WTC11 (cell line): Measurements from ENCODE around the gene ANKRD49. TPM values are rescaled to one million over a fixed set of nuclear protein-coding genes. Genes with fewer than 3 reads are reported as not detected.

Experiments used
- ATAC-seq: fragments of 200-7000 bp; cut with Tn5 transposase; 2 replicates; pipeline ENCODE4 v1.10.0; 2021; ENCODE audit warnings: mild to moderate bottlenecking, moderate library complexity
- CTCF ChIA-PET: fragments of 300-600 bp; sonication (Branson Sonifier 250); formaldehyde crosslinking; loops from one replicate; lab custom pipeline; 2021; ENCODE audit warnings: antibody characterized with exemption; lab: Charles Lee
- POLR2A ChIA-PET: fragments of 350-600 bp; sonication (Branson Sonifier 250); formaldehyde crosslinking; loops from one replicate; lab custom pipeline; 2021; ENCODE audit warnings: antibody characterized with exemption; lab: Charles Lee
- DNase-seq: peaks from one replicate; pipeline ENCODE4 v3.0.0; 2021; ENCODE audit warnings: low spot score
- H3K27ac Mint-ChIP-seq: 2 replicates; pipeline ENCODE4 v1.8.0; 2021; ENCODE audit warnings: mixed read lengths
- H3K27me3 Mint-ChIP-seq: 2 replicates; pipeline ENCODE4 v1.8.0; 2021; ENCODE audit warnings: low read depth, mild to moderate bottlenecking, moderate library complexity, mixed read lengths
- H3K36me3 Mint-ChIP-seq: 2 replicates; pipeline ENCODE4 v1.8.0; 2021; ENCODE audit warnings: mixed read lengths
- H3K4me1 Mint-ChIP-seq: 2 replicates; pipeline ENCODE4 v1.8.0; 2022; ENCODE audit warnings: mixed read lengths
- H3K4me3 Mint-ChIP-seq: 2 replicates; pipeline ENCODE4 v1.8.0; 2021; ENCODE audit warnings: mild to moderate bottlenecking, moderate library complexity, mixed read lengths
- H3K9me3 Mint-ChIP-seq: 2 replicates; pipeline ENCODE4 v1.8.0; 2021; ENCODE audit warnings: mixed read lengths
- CBFB ChIP-seq: sonication (generic); formaldehyde crosslinking; IDR thresholded peaks from 2 replicates; pipeline ENCODE4 v1.8.1; 2022; ENCODE audit warnings: mild to moderate bottlenecking, low read depth, missing genetic modification reagents
- CREB1 ChIP-seq: sonication (generic); formaldehyde crosslinking; IDR thresholded peaks from 2 replicates; pipeline ENCODE4 v1.8.0; 2023; ENCODE audit warnings: mild to moderate bottlenecking, missing genetic modification reagents
- E2F5 ChIP-seq: sonication (generic); formaldehyde crosslinking; IDR thresholded peaks from 2 replicates; pipeline ENCODE4 v1.8.1; 2022; ENCODE audit warnings: mild to moderate bottlenecking, moderate library complexity, missing genetic modification reagents
- GABPB1 ChIP-seq: sonication (generic); formaldehyde crosslinking; IDR thresholded peaks from 2 replicates; pipeline ENCODE4 v1.8.1; 2023; ENCODE audit warnings: mild to moderate bottlenecking, missing genetic modification reagents
- IRF2 ChIP-seq: sonication (generic); formaldehyde crosslinking; IDR thresholded peaks from 2 replicates; pipeline ENCODE4 v1.8.0; 2022; ENCODE audit warnings: low read depth, missing genetic modification reagents, borderline replicate concordance
- JAZF1 ChIP-seq: fragments of 250-450 bp; sonication (Bioruptor Pico); IDR thresholded peaks from 2 replicates; pipeline ENCODE4 v1.9.0; 2021; ENCODE audit warnings: moderate library complexity, mild to moderate bottlenecking, inconsistent platforms
- KAT7 ChIP-seq: sonication (generic); formaldehyde crosslinking; IDR thresholded peaks from 2 replicates; pipeline ENCODE4 v1.8.1; 2023; ENCODE audit warnings: missing genetic modification reagents, mild to moderate bottlenecking, borderline replicate concordance
- NFATC4 ChIP-seq: fragments of 250-450 bp; sonication (Bioruptor Pico); IDR thresholded peaks from 2 replicates; pipeline ENCODE4 v1.9.0; 2021; ENCODE audit warnings: mild to moderate bottlenecking
- PRRX2 ChIP-seq: fragments of 250-450 bp; sonication (Bioruptor Pico); IDR thresholded peaks from 2 replicates; pipeline ENCODE4 v1.8.0; 2021; ENCODE audit warnings: mild to moderate bottlenecking
- RORB ChIP-seq: fragments of 250-450 bp; sonication (Bioruptor Pico); IDR thresholded peaks from 2 replicates; pipeline ENCODE4 v1.9.0; 2021; ENCODE audit warnings: mild to moderate bottlenecking
- SOX15 ChIP-seq: fragments of 250-450 bp; sonication (Bioruptor Pico); IDR thresholded peaks from 2 replicates; pipeline ENCODE4 v1.9.0; 2021; ENCODE audit warnings: mild to moderate bottlenecking
- TEAD1 ChIP-seq: sonication (generic); formaldehyde crosslinking; IDR thresholded peaks from 2 replicates; pipeline ENCODE4 v1.8.0; 2022; ENCODE audit warnings: mild to moderate bottlenecking, missing genetic modification reagents
- TEAD4 ChIP-seq: sonication (generic); formaldehyde crosslinking; IDR thresholded peaks from 2 replicates; pipeline ENCODE4 v1.8.0; 2022; ENCODE audit warnings: mild to moderate bottlenecking, missing genetic modification reagents
- TP53 ChIP-seq: sonication (generic); formaldehyde crosslinking; IDR thresholded peaks from 2 replicates; pipeline ENCODE4 v1.8.1; 2023; ENCODE audit warnings: mild to moderate bottlenecking, missing genetic modification reagents
- USF1 ChIP-seq: sonication (generic); formaldehyde crosslinking; IDR thresholded peaks from 2 replicates; pipeline ENCODE4 v1.8.0; 2022; ENCODE audit warnings: mild to moderate bottlenecking, missing genetic modification reagents
- ZNF138 ChIP-seq: sonication (generic); formaldehyde crosslinking; conservative IDR thresholded peaks from 2 replicates; pipeline ENCODE4 v1.8.1; 2022; ENCODE audit warnings: mild to moderate bottlenecking, moderate library complexity, missing genetic modification reagents
- ZNF232 ChIP-seq: sonication (generic); formaldehyde crosslinking; IDR thresholded peaks from 2 replicates; pipeline ENCODE4 v1.8.0; 2022; ENCODE audit warnings: mild to moderate bottlenecking, missing genetic modification reagents
- ZNF532 ChIP-seq: fragments of 250-450 bp; sonication (Bioruptor Pico); IDR thresholded peaks from 2 replicates; pipeline ENCODE4 v1.9.0; 2021; ENCODE audit warnings: mild to moderate bottlenecking, borderline replicate concordance
- total RNA-seq: library from RNA; stranded (reverse); gene quantifications from 3 replicates; pipeline ENCODE4 v1.2.3, GENCODE V29; 2021
- TF ChIP-seq, protein P1 (sequence below): sonication (generic); formaldehyde crosslinking; IDR thresholded peaks from 2 replicates; pipeline ENCODE4 v1.8.0; 2023; ENCODE audit warnings: missing genetic modification reagents, mild to moderate bottlenecking, borderline replicate concordance
- TF ChIP-seq, protein P2 (sequence below): sonication (generic); formaldehyde crosslinking; IDR thresholded peaks from 2 replicates; pipeline ENCODE4 v1.8.1; 2022; ENCODE audit warnings: missing genetic modification reagents, borderline replicate concordance
- TF ChIP-seq, protein P3 (sequence below): sonication (generic); formaldehyde crosslinking; IDR thresholded peaks from 2 replicates; pipeline ENCODE4 v1.8.1; 2023; ENCODE audit warnings: mild to moderate bottlenecking, missing genetic modification reagents, borderline replicate concordance

The ANKRD49 gene
- total RNA-seq, 1 experiment from 2014 or later: 9.5 TPM

GRCh38 chr11:94526645-94527438 is 33.1 kb downstream of the ANKRD49 start:
- Mint-ChIP-seq H3K9me3 (no peaks in the 10 kb centered on the region), H3K27me3 (peaks cover 21% of the 10 kb centered on the region), H3K36me3 (no peaks in the 10 kb centered on the region), H3K4me1 (no peaks in the 10 kb centered on the region), H3K4me3 (no peak overlapping the region), H3K27ac (no peak overlapping the region)
- ATAC-seq (no peak), DNase-seq (no peak)
- CTCF ChIA-PET: no interaction called here
- TF ChIP-seq SOX15 (CRISPR knock-in tag) (no peak), TEAD4 (CRISPR knock-in tag) (no peak), USF1 (CRISPR knock-in tag) (no peak), KAT7 (CRISPR knock-in tag) (no peak), JAZF1 (no peak), CREB1 (no peak), ZNF138 (CRISPR knock-in tag) (no peak), ZNF532 (no peak), CBFB (CRISPR knock-in tag) (no peak), TP53 (CRISPR knock-in tag) (no peak), GABPB1 (no peak)
- TF ChIP-seq, protein P1, sequence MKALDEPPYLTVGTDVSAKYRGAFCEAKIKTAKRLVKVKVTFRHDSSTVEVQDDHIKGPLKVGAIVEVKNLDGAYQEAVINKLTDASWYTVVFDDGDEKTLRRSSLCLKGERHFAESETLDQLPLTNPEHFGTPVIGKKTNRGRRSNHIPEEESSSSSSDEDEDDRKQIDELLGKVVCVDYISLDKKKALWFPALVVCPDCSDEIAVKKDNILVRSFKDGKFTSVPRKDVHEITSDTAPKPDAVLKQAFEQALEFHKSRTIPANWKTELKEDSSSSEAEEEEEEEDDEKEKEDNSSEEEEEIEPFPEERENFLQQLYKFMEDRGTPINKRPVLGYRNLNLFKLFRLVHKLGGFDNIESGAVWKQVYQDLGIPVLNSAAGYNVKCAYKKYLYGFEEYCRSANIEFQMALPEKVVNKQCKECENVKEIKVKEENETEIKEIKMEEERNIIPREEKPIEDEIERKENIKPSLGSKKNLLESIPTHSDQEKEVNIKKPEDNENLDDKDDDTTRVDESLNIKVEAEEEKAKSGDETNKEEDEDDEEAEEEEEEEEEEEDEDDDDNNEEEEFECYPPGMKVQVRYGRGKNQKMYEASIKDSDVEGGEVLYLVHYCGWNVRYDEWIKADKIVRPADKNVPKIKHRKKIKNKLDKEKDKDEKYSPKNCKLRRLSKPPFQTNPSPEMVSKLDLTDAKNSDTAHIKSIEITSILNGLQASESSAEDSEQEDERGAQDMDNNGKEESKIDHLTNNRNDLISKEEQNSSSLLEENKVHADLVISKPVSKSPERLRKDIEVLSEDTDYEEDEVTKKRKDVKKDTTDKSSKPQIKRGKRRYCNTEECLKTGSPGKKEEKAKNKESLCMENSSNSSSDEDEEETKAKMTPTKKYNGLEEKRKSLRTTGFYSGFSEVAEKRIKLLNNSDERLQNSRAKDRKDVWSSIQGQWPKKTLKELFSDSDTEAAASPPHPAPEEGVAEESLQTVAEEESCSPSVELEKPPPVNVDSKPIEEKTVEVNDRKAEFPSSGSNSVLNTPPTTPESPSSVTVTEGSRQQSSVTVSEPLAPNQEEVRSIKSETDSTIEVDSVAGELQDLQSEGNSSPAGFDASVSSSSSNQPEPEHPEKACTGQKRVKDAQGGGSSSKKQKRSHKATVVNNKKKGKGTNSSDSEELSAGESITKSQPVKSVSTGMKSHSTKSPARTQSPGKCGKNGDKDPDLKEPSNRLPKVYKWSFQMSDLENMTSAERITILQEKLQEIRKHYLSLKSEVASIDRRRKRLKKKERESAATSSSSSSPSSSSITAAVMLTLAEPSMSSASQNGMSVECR (CRISPR knock-in tag): no peak
- POLR2A ChIA-PET: no interaction called here

DNA sequence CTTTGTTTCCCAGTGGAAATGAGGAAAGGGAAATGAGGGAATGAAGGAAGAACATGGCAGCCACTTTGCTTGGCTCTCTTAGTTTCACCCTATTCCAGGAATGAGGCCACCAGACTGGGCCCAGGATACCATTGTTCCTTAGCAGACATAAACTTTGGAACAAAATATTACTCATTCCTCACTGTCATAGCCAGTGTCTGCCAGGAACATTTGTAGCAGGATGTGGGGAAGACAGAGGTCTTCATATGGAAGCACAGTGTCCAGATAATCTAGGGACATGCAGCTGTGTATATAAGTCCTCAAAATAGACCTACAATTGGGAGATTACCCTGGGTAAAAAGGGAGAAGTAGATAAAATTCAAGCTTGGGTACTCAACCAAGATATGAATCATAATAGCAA is 34.8 kb downstream of the ANKRD49 start:
- H3K4me1 Mint-ChIP-seq: no peaks in the 10 kb centered on the region
- H3K36me3 Mint-ChIP-seq: no peaks in the 10 kb centered on the region
- DNase-seq: no peak
- H3K27me3 Mint-ChIP-seq: peaks cover 21% of the 10 kb centered on the region
- no peak overlapping the region for H3K27ac Mint-ChIP-seq
- no peaks in the 10 kb centered on the region for H3K9me3 Mint-ChIP-seq
- H3K4me3 Mint-ChIP-seq: no peak overlapping the region
- ATAC-seq: no peak
- CTCF ChIA-PET: no interaction called here
- POLR2A ChIA-PET: no interaction called here
- TF ChIP-seq E2F5 (CRISPR knock-in tag): no peak
- TF ChIP-seq ZNF232 (CRISPR knock-in tag): no peak
- TF ChIP-seq TEAD1 (CRISPR knock-in tag): no peak
- TF ChIP-seq, protein P2, sequence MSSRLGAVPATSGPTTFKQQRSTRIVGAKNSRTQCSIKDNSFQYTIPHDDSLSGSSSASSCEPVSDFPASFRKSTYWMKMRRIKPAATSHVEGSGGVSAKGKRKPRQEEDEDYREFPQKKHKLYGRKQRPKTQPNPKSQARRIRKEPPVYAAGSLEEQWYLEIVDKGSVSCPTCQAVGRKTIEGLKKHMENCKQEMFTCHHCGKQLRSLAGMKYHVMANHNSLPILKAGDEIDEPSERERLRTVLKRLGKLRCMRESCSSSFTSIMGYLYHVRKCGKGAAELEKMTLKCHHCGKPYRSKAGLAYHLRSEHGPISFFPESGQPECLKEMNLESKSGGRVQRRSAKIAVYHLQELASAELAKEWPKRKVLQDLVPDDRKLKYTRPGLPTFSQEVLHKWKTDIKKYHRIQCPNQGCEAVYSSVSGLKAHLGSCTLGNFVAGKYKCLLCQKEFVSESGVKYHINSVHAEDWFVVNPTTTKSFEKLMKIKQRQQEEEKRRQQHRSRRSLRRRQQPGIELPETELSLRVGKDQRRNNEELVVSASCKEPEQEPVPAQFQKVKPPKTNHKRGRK: no peak
- TF ChIP-seq, protein P3, sequence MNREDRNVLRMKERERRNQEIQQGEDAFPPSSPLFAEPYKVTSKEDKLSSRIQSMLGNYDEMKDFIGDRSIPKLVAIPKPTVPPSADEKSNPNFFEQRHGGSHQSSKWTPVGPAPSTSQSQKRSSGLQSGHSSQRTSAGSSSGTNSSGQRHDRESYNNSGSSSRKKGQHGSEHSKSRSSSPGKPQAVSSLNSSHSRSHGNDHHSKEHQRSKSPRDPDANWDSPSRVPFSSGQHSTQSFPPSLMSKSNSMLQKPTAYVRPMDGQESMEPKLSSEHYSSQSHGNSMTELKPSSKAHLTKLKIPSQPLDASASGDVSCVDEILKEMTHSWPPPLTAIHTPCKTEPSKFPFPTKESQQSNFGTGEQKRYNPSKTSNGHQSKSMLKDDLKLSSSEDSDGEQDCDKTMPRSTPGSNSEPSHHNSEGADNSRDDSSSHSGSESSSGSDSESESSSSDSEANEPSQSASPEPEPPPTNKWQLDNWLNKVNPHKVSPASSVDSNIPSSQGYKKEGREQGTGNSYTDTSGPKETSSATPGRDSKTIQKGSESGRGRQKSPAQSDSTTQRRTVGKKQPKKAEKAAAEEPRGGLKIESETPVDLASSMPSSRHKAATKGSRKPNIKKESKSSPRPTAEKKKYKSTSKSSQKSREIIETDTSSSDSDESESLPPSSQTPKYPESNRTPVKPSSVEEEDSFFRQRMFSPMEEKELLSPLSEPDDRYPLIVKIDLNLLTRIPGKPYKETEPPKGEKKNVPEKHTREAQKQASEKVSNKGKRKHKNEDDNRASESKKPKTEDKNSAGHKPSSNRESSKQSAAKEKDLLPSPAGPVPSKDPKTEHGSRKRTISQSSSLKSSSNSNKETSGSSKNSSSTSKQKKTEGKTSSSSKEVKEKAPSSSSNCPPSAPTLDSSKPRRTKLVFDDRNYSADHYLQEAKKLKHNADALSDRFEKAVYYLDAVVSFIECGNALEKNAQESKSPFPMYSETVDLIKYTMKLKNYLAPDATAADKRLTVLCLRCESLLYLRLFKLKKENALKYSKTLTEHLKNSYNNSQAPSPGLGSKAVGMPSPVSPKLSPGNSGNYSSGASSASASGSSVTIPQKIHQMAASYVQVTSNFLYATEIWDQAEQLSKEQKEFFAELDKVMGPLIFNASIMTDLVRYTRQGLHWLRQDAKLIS (CRISPR knock-in tag): no peak
- no peak for TF ChIP-seq RORB (CRISPR knock-in tag)
- TF ChIP-seq PRRX2 (CRISPR knock-in tag): no peak
- no peak for TF ChIP-seq IRF2
- no peak for TF ChIP-seq NFATC4 (CRISPR knock-in tag)
